ENCODE measurements around the gene KCNJ18.
"Not testable (repeated sequence)": the region's sequence is repeated elsewhere in the genome, so short reads cannot be mapped to it uniquely, and the experiment has no call there.

The KCNJ18 gene

GRCh38 chr17:21691883-21692703 is at the start of gene KCNJ18:
Gene KCNJ18 (plus strand): TSS chr17:21692523. CDS start chr17:21702787, 10,264 bp downstream.
- DNase-seq: not testable (repeated sequence)

DNA sequence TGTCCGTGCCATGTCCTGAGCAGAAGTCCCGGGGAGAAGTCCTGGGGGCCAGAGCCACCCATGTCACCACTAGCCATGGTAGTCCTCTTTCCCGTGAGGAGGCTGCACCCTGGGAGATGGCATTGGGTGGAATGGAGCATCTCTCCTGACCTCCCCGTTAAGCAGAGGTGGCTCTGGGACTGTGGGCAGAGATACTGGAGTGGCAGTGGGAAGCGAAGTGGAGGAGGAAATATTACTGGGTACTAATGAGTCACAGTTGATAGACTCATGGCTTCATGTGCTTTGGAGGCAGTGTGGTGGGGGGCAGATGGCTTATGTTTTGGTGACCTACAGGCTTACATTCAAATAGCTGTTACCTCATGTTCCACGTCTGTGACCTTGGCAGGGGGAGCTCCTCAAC is 44.2 kb upstream of the KCNJ18 start:
- DNase-seq: not testable (repeated sequence)

DNA sequence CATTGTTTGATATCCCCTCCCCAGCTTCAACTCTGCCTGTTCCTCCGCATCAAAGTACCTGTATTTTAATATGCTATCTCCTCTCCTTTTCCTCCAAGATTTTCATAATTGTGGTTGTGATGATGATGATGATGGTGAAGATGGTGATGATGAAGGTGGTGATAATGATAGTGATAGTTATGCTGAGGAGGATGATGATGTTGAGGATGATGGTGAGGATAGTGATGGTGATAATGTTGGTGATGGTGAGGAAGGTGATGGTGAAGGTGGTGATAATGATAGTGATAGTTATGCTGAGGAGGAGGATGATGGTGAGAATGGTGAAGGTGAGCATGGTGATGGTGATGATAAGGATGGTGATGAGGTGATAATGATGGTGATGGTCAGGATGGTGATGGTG is 42.3 kb upstream of the KCNJ18 start:
- not testable (repeated sequence) for DNase-seq

- not testable (repeated sequence) for DNase-seq
These were observed 40.3 kb upstream of the KCNJ18 start for GRCh38 chr17:21652049-21652448.

GRCh38 chr17:21653211-21653610 is 39.1 kb upstream of the KCNJ18 start:
- not testable (repeated sequence) for DNase-seq

DNA sequence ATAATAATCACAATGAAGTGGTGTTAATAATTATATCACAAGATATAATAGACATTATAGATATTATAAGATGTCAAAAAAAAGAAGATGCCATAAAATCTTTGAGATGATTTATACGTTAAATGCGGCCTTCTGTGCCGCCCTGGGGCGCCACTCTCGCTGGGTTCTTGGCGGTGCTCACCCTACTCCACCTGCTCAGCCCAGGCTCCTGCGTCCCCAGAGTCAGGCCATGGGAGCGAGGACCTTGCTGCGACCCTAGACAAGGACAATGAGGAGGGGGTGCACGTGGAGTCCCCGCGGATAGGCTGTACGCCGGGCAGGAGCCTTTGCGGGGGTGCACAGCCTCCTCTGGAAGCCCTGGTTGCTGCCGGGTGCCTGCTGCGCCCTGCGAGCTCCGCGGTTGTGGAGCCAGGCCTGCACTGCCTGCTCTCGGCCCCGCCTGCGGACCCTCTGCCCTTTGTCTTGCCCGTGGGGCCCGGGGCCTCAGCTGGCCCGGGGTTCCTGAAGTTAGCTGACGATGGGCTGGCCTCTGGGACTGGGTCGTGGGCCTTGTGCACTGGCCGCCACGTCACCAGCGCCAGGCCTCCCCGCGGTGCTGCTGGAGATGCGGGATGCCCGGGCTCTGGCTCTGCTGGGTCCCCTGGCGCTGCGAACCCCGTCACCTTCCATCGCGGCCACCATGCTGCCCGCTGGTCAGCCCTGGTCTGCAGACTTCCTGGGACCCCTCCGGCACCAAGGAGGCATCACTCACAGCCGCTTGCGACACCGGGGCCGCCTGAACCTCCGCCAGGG is 35.6 kb upstream of the KCNJ18 start:
- DNase-seq: not testable (repeated sequence)

DNA sequence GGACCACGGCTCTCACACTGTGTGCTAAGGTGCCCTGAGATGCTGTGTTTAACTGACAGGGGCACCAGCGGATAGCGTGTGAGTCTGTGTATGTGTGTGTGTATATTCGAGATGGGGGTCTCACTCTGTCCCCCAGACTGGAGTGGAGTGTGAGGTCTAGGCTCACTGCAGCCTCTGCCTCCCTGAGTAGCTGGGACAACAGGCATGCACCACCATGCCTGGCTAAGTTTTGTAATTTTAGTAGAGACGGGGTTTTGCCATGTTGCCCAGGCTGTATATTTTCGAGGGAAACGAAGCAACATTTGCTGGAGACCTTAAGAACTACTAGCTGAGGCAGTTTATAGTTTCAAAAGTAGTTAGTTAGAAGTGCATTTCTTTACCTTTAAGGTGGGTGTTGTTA is 32.7 kb upstream of the KCNJ18 start:
- DNase-seq: not testable (repeated sequence)

DNA sequence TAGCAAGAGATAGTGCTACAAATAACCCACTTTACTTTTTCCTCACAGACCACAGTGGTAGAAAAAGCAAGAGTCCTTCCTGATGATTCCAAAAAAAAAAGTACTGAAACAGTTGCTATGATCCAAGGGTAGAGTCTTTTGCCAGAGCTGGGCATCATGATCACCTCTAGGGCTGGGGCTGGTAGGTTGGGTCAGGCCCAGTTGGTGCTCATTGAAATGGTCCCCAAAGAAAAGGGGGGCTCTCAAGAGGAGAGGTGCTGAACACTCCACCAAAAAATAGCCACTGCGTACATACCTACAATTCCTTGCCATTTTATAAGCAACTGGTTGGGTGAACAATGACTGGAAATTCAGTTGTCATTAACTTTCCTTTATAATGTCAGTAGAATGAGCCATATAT is 30.9 kb upstream of the KCNJ18 start:
- not testable (repeated sequence) for DNase-seq

DNA sequence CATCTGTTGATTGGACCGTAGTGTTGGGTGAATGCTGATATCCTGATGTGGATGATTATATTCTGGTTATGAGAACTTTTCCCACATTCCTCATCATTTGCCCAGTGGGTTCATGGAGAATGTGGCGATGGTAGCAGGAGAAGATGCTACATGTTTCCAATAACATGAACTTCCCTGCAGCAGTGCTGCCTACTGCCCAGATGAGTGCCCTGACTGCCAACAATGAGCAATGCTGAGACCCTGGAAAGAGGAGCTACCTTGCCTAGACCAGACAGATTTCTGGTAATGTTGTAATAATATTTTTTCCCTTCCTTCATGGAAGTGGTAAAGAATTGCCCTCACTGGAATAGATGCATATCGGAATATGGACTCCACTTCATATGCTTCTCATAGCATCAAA is 29.2 kb upstream of the KCNJ18 start:
- not testable (repeated sequence) for DNase-seq

- not testable (repeated sequence) for DNase-seq
These were observed 28.5 kb upstream of the KCNJ18 start for GRCh38 chr17:21663614-21664474.

- DNase-seq: not testable (repeated sequence)
These were observed 27.2 kb upstream of the KCNJ18 start for GRCh38 chr17:21665171-21665570.

DNA sequence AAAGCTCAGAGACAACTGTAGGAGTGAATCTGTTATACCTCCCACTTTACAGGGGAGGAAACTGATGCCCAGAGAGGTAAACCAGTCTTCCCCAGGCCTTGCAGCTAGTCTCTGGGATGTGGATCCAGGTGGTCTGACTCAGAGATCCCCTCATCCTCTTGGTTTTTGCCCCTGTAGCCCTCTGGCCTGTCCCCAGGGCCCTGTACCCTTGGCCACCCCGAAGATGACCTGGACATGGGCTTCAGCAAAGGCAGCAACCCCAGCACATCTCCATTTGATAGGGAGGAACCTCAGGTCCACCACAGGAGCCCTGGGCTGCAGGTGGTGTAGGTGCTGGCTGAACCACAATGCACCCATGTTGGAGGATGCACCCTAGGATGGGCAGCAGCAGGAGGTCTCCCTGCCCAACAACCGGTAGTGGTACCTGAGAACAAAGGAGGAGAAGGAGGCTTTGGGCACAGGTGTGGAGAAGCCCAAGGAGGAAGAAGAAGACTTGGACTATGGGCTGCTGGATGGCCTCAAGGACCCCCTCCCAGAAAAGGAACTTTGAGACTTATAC is 26.3 kb upstream of the KCNJ18 start:
- not testable (repeated sequence) for DNase-seq

- DNase-seq: not testable (repeated sequence)
These were observed 25.5 kb upstream of the KCNJ18 start for GRCh38 chr17:21666711-21667412.

GRCh38 chr17:21667413-21668117 is 24.8 kb upstream of the KCNJ18 start:
- not testable (repeated sequence) for DNase-seq

- DNase-seq: peak in 4 of 56 donors; percentile 20 to 43 (median 29)
These were observed 24.2 kb upstream of the KCNJ18 start for GRCh38 chr17:21668118-21668488.

- DNase-seq: not testable (repeated sequence)
These were observed 23.4 kb upstream of the KCNJ18 start for GRCh38 chr17:21668746-21669508.

- DNase-seq: not testable (repeated sequence)
These were observed 22.5 kb upstream of the KCNJ18 start for GRCh38 chr17:21669616-21670360.

Measured in nucleus accumbens (tissue), 56 donors.